Kidney epithelial cell (primary cell): ENCODE results near the gene FCGR3B. TPM values are rescaled to one million over a fixed set of nuclear protein-coding genes. Genes with fewer than 3 reads are reported as not detected.
A peak's percentile ranks its signal among the peaks of the same experiment; 100 is the strongest.
"Not testable (repeated sequence)": the region's sequence is repeated elsewhere in the genome, so short reads cannot be mapped to it uniquely, and the experiment has no call there.

Experiments
- DNase-seq: peaks from one replicate; pipeline ENCODE4 v3.0.0-alpha.2; 2010; ENCODE audit warnings: low read depth
- H3K27me3 ChIP-seq: 2 replicates; pipeline ENCODE4 v1.6.0; 2011; ENCODE audit warnings: low read length; ENCODE audit not compliant: control insufficient read depth, insufficient read depth
- H3K36me3 ChIP-seq: 2 replicates; pipeline ENCODE4 v1.5.1; 2011; ENCODE audit warnings: low read length; ENCODE audit not compliant: control insufficient read depth, insufficient read depth
- H3K4me3 ChIP-seq: 2 replicates; pipeline ENCODE4 v1.5.1; 2011; ENCODE audit warnings: low read depth, mild to moderate bottlenecking, control low read depth, low read length
- total RNA-seq: library from RNA; depleted of rRNA; stranded (reverse); fragments of >200 nt; gene quantifications from 2 replicates; pipeline ENCODE4 v1.2.3, GENCODE V29; 2015

Gene FCGR3B
- total RNA-seq, 1 donor from 2014 or later = not detected

- not testable (repeated sequence) for H3K36me3 ChIP-seq, DNase-seq, H3K27me3 ChIP-seq, H3K4me3 ChIP-seq
Measured at GRCh38 chr1:161636189-161636782, 5.3 kb upstream of the FCGR3B start.

GRCh38 chr1:161634993-161635392 is 4.0 kb upstream of the FCGR3B start:
- H3K36me3 ChIP-seq, H3K4me3 ChIP-seq, DNase-seq, H3K27me3 ChIP-seq: not testable (repeated sequence)

- DNase-seq, H3K36me3 ChIP-seq, H3K27me3 ChIP-seq, H3K4me3 ChIP-seq: not testable (repeated sequence)
Measured at GRCh38 chr1:161630128-161630742, 741 bp downstream of the FCGR3B start.

GRCh38 chr1:161626445-161627146 is 4.4 kb downstream of the FCGR3B start:
- not testable (repeated sequence) for DNase-seq, H3K27me3 ChIP-seq, H3K36me3 ChIP-seq, H3K4me3 ChIP-seq

- H3K27me3 ChIP-seq, H3K4me3 ChIP-seq, H3K36me3 ChIP-seq, DNase-seq: not testable (repeated sequence)
Measured at GRCh38 chr1:161624605-161625004, 6.4 kb downstream of the FCGR3B start.

GRCh38 chr1:161623401-161624051 is 7.5 kb downstream of the FCGR3B start:
- not testable (repeated sequence) for H3K4me3 ChIP-seq, H3K27me3 ChIP-seq, H3K36me3 ChIP-seq, DNase-seq

- not testable (repeated sequence) for H3K4me3 ChIP-seq
Measured at GRCh38 chr1:161622054-161622453, 8.9 kb downstream of the FCGR3B start.

GRCh38 chr1:161621181-161622000 is 9.6 kb downstream of the FCGR3B start:
- H3K4me3 ChIP-seq = peak overlapping the region; percentile 41
- DNase-seq = peak; percentile 12
- H3K27me3 ChIP-seq, H3K36me3 ChIP-seq: not testable (repeated sequence)

More at GRCh38 chr1:161622054-161622453, 8.9 kb downstream of the FCGR3B start:
- not testable (repeated sequence) for H3K36me3 ChIP-seq, DNase-seq, H3K27me3 ChIP-seq

- not testable (repeated sequence) for H3K27me3 ChIP-seq, H3K36me3 ChIP-seq, H3K4me3 ChIP-seq, DNase-seq
Measured at GRCh38 chr1:161620399-161620798, 10.6 kb downstream of the FCGR3B start.

- H3K36me3 ChIP-seq, DNase-seq, H3K27me3 ChIP-seq: not testable (repeated sequence)
Measured at GRCh38 chr1:161618517-161618916, 12.5 kb downstream of the FCGR3B start.

GRCh38 chr1:161616417-161616816 is 14.6 kb downstream of the FCGR3B start:
- H3K27me3 ChIP-seq, H3K36me3 ChIP-seq, DNase-seq, H3K4me3 ChIP-seq: not testable (repeated sequence)

More at GRCh38 chr1:161618517-161618916, 12.5 kb downstream of the FCGR3B start:
- H3K4me3 ChIP-seq = not testable (repeated sequence)

GRCh38 chr1:161613142-161613514 is 17.8 kb downstream of the FCGR3B start:
- peak overlapping the region; percentile 2 for H3K4me3 ChIP-seq
- H3K36me3 ChIP-seq, DNase-seq, H3K27me3 ChIP-seq: not testable (repeated sequence)

GRCh38 chr1:161612322-161613141 is 18.4 kb downstream of the FCGR3B start:
- not testable (repeated sequence) for H3K36me3 ChIP-seq, H3K27me3 ChIP-seq
- peak overlapping the region; percentile 37 for H3K4me3 ChIP-seq
- DNase-seq = peak; percentile 90
